Activated CD4-positive, CD25-positive, alpha-beta regulatory T cell (primary cell): Measurements from ENCODE around the gene EPAS1.

Source experiments
- DNase-seq, 4 experiments: peaks; one replicate each; lab custom pipeline; 2025; lab: John Stamatoyannopoulos, UW

The EPAS1 gene

DNA sequence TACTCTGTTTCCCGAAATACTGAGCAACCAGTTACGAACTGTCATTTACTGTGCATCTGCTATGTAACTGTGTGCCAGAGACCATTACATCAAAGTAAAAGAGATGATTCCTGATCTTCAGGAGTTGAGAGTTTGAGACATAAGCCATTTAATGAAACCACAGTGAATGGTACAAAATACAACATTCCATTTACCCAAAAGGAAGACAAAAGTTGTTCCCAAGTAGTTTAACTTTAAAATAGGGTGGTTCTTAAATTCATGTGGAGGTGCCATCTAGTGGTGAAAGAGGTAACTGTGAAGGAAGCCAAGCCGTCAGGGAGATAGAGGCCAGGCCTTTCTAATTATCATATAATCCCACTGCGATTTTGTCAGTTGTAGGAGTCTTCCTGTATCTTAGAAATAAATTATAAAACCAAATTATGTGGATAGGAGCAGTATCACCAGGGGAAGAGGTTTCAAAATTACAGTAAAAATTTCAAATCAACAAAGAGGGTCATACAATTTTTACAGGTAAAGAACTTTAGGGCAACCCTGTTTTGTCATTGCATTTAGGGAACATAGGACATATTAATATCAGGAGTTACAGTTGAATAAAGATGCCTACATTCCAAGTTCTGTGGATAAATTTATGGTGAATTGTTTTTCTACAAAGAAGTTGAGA is 67.7 kb downstream of the EPAS1 start:
- no peak for DNase-seq

DNA sequence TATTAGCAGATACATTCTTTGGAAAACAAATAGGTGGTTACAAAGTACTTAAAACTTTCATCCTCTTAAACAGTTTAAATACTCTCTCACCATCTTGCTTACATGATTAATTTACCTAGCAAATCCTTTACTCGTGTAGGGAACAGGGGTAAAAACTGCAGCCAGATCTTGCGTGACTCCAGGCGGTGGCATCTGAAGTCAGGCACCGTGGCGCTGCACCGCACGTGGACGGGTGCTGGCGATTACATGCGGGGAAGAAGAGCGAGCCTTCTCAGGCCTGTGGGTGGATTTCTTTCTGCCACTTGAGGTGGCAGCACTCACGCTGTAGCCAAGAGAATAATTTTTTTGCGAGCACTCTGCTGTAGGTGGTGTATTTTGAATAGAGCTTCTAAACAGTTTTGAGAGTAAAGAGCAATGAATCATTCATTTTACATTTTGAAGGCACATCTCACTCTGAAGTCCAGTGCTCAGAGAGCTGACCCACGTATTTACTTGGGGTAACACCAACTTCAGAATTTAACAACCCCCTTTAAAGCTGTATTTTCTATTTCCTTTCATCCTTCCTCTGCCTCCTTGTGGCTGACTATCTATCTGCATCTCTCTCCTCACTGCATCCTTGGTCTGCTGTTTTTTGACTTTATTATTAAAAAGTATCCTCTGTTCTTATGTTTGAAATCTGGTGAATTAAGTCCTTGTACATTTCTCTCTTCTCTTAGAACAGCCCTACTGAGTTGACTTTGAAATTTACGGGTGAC is 68.9 kb downstream of the EPAS1 start:
- no peak for DNase-seq

DNA sequence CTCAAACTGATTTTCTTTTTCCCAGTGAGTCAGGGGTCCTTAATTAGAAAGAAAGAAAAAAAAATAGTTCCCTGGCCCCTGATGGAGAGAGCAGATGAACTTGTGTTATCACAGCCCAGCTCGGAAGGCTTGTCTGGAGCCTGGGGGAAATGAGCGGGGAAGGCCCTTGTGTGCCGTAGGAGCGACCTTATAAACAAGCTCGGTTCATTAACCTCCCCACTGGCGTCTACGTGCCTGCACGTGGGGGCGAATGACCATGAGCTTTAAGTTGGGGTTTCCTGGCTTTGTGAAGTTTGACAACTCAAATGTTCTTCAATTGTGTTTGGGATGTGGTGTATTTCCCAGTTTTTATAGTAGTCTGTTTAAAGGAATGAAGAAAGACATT is 69.5 kb downstream of the EPAS1 start:
- DNase-seq = no peak

DNA sequence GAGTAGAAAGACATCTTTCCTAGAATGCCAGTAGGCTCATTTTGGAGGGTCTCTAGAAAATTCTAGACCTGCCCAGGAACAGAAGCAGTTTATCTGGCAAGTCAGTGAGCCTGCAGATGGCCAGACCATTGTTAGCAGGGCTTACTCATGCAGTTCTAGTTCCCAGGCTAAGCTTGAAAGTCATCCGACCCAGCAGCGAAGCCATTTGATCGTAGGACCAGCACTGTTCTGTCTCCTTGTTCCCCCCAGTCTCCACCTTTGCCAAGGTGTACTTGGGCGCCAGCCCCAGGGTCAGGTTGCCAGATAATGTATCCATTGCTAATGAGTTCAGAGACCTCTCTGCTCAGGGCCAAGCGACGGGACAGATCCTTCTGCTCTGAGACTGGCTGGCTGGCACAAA is 70.1 kb downstream of the EPAS1 start:
- DNase-seq = no peak

DNA sequence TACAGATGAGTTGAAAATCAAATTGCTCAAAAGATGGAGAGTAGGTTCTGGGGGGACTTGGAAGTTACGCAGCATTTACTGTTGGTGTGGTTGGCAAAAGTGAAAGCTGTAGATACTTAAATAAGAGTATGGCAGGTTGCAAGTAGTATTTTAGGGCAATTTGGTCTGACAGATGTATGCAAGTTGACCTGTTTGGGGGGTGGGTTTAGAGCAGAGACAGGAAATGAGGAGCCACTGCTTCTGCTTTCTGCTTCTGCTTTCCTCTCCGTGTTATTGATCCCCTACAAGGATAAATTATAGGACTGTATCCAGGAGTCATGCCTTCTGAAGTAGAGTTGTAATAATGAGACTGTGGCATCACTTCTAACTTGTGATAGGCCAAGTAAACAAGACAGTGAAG is 71.2 kb downstream of the EPAS1 start:
- no peak for DNase-seq

DNA sequence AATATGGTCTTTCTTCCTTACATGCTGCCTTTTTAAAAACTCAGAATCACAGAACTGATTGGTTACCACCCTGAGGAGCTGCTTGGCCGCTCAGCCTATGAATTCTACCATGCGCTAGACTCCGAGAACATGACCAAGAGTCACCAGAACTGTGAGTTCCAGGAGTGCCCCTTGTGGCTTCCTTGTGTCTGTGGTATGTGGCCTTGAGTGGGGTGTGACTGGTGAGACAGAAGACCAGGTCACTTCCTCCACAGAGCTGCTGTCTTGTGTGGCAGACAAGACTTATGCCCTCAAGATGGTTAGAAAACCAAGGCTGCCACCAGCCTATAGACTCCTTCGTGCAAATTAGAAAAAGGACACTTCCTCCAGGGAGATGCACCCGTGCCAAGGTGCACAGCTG is 72.6 kb downstream of the EPAS1 start:
- DNase-seq = no peak

DNA sequence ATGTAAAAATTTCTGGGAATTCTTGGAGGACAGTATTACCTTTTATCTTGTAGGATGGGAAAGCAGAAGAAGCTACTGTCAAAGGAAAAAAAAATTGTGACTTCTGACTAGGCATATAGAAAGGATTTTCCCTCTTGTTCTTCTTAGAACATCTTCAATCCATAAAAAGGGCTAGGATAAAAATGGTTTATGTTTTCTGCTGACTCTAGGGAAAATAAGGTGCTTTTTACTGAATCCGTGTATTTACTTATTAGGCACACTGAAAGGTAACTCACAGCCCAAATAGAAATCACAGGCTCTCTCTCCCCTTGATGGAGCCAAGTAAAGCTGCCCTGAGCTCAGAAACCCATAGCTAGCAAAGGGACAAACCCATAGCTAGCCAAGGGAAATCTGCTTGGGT is 74.6 kb downstream of the EPAS1 start:
- no peak for DNase-seq

DNA sequence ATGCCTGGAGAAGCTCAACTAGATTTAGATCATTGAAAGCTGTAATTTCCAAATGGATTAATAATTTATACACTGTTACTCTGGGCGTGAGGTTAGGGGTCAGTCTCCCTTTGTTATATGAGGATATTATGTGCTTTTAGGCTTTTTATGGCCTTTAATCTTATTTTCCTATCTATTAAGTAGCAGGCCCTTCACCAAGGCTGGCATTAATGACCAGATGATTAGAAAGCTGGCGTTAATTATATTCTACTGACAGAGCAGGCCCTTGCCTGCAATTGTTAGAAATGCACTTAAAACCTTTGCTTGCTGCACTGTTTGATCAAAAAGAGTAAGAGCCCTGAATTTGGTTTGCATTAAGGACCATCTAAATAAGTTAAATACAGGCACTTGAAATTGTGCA is 75.3 kb downstream of the EPAS1 start:
- DNase-seq = no peak

DNA sequence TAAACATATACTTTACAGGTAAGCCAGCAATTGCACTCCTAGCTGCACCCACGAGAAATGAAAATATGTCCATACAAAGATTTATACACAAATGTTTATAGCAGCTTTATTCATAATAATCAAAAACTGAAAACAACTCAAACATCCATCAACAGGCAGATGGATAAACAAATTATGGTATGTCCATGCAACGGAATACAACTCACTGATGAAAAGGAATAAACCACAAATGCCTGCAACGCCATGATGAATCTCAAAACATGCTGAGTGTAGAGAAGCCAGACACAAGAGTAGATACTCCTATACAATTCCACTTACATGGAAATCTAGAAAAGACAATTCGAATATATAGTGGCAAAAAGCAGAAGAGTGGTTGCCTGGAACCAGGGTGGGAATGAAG is 76.0 kb downstream of the EPAS1 start:
- no peak for DNase-seq

DNA sequence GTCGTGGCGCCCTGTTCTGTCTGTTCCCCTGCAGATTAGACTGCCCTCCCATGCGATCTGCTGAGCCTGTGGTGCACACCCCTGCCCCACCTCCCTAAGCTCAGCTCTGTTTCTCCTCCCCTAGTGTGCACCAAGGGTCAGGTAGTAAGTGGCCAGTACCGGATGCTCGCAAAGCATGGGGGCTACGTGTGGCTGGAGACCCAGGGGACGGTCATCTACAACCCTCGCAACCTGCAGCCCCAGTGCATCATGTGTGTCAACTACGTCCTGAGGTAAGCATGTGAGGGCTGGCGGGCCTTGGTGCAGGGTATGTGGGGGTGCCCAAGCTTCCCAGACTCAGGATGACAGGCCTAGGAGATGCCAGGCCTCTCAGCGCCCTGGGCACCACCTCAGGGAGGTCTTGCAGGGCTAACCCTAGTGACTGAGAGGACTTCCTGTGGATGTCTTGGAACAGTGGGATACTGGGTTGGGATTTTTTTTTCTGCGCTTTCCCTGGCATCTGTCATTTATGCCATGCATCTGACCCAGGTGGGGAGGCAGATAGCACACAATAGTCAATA is 78.4 kb downstream of the EPAS1 start:
- DNase-seq = no peak

DNA sequence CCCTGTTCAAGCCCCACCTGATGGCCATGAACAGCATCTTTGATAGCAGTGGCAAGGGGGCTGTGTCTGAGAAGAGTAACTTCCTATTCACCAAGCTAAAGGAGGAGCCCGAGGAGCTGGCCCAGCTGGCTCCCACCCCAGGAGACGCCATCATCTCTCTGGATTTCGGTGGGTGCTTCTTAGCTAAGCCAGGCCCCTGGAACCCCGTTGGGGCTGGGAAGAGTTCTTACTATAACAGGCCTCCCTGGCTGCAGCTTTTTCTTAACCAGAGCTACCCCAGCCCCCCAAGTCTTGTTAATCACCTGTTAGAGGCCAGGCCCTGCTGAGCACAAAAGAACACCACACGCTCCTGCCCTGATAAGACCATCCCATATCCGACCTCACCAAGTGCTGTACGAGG is 79.4 kb downstream of the EPAS1 start:
- DNase-seq = no peak

DNA sequence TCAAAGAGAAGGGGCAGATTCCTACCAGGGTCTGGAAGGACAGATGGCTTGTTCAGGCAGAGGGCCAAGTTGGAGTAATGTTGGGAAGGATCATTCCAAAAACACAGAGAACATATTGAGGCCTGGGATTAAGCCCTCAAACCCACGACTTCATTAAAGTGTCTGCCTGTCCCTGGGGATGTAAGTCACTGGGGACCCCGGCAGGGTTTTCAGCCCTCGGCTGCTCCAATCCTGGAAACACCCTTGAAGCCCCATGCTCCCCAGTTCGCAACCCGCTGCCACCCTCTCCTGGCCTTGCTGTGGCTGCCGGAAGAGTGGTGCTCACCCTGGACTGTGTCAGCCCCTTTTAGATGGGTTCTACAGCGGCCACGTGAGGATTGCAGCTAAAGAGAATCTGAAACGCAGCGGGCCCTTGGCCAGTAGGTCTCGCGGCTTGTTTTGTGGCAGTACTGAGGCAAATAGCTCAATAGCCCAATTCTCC is 79.9 kb downstream of the EPAS1 start:
- DNase-seq = no peak

DNA sequence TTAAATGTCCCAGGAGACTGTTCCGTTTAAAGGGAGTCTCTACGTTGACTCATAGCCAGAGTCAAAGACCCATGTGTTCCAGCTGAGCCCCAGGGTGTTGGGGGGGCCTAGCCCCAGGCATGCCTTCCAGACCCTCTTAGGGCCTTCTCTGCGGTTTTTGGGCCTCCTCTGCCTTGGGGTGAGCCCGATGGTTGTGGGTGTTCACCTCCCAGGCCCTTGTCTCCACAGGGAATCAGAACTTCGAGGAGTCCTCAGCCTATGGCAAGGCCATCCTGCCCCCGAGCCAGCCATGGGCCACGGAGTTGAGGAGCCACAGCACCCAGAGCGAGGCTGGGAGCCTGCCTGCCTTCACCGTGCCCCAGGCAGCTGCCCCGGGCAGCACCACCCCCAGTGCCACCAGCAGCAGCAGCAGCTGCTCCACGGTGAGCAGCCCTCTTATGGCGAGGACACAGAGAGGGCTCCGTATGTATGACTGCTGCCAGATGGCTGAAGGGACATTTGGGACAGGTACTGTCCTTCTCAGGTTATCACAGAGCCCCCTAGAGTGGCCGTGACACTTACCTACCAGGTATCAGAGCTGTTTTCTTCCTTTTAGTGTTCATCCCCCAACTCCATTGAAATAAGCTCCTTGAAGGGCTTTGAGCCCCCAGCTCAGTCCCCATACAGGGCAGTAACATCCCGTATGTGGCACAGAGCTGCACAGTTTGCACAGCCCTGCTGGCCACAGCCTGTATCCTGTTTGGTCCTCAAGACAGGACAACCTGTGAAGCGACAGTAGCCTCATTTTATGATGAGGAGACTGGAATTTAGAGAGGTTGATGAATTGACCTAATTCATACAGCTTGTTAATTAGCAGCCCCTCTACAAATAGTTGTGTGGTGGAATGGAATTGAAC is 80.7 kb downstream of the EPAS1 start:
- DNase-seq = no peak

DNA sequence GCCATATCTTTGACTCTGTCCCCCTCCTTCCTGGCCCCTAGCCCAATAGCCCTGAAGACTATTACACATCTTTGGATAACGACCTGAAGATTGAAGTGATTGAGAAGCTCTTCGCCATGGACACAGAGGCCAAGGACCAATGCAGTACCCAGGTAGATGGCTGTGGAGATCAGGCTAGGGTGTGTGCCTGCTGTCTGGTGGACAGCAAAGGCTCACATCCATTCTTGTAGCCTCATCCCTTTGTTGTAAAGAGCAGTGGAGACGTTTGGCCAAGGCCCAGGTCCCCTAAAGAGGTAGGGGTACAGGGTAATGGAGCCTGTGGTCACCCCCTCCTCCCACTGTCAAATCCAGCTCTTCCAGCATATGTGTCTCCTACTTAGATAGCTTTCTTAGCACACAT is 81.4 kb downstream of the EPAS1 start:
- DNase-seq = no peak

DNA sequence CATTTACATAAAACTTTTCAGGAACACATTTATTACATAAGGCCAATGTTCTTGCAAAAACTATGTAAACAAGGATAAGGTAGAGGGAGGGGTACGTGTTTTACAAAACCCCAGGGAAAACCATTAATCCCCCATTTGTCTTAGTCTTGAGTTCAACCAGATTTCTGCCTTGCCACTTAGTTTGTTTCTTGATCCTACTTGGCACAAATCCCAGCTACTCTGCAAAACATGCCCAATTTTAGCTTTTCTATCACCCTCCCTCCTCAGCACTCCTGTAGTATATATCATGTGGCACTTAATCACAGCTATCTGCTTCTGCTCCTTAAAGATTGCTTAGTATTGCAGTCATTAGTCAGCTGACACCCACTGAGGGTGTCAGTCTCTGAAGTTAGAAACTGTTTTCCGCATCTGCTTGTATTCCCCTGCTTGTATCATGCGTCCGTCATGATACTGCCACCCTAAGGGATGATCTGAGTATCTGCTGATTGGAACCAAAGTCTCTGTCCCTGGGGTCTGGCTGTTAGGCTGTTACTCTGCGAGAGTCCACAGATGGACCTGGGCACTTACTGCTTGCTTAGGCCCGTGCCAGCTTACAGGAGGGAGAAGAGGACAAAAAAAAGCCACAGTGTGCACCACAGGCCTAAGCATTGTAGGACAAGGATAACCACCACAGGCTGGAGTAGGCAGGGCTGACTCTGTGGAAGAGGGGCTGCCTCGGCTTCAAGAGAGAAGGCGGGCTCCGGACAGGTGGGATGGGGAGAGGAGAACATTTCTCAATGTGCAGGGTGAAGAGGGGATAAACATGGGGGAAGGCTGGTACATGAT is 82.2 kb downstream of the EPAS1 start:
- no peak for DNase-seq

DNA sequence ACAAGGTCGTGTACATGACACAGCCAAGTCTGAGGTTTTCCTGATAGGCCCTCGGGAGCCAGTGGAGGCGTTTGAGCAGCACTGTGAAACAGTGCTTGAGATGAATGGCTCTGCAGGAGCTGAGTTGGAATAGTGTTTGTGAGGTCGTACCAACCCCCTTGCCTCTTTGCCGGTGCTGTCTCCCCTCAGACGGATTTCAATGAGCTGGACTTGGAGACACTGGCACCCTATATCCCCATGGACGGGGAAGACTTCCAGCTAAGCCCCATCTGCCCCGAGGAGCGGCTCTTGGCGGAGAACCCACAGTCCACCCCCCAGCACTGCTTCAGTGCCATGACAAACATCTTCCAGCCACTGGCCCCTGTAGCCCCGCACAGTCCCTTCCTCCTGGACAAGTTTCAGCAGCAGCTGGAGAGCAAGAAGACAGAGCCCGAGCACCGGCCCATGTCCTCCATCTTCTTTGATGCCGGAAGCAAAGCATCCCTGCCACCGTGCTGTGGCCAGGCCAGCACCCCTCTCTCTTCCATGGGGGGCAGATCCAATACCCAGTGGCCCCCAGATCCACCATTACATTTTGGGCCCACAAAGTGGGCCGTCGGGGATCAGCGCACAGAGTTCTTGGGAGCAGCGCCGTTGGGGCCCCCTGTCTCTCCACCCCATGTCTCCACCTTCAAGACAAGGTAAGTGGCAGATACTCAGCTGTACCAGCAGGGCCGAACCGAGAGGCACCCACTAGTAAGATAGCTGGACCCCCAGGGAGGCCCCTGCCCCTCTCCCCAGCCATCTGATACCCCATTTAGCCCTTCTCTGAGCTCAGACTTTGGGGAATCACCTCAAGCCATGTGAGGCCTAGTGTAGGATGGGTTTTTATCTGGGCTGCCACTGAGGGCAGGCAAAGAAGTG is 83.1 kb downstream of the EPAS1 start:
- no peak for DNase-seq

DNA sequence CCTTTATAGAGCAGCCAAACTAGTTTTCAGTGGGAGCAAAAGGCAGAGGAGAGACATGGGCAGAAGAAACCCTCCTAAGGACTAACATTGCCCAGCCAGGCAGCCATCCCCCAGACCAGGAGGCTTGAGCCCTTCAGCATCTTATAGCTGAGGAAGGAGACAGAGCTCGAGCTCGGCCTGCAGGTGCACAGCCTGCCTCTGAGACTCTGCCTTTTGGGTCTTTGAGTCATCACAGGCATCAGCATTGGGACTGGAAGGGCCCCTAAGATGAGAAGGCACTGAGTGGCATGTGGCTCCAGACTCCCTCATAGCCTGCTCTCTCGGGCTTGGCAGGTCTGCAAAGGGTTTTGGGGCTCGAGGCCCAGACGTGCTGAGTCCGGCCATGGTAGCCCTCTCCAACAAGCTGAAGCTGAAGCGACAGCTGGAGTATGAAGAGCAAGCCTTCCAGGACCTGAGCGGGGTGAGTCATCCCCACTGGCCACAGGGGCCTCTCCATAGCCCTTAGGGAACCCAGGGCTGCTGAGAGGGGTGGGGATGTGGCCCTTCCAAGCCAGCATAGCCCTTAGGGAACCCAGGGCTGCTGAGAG is 84.1 kb downstream of the EPAS1 start:
- DNase-seq = no peak

DNA sequence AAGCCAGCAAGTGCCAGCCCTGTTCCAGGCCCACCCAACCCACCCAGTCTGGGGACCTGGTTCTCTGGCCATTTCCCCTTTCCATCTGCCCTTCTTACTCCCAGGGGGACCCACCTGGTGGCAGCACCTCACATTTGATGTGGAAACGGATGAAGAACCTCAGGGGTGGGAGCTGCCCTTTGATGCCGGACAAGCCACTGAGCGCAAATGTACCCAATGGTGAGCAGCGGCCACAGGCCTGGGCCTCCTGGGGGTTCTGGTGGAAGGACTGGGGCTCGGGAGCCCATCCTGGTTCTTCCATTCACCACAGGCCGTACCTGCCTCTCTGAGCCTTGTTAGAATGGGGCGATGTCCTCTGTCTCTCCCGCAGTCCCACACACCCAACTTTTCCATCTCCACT is 84.7 kb downstream of the EPAS1 start:
- DNase-seq = no peak

DNA sequence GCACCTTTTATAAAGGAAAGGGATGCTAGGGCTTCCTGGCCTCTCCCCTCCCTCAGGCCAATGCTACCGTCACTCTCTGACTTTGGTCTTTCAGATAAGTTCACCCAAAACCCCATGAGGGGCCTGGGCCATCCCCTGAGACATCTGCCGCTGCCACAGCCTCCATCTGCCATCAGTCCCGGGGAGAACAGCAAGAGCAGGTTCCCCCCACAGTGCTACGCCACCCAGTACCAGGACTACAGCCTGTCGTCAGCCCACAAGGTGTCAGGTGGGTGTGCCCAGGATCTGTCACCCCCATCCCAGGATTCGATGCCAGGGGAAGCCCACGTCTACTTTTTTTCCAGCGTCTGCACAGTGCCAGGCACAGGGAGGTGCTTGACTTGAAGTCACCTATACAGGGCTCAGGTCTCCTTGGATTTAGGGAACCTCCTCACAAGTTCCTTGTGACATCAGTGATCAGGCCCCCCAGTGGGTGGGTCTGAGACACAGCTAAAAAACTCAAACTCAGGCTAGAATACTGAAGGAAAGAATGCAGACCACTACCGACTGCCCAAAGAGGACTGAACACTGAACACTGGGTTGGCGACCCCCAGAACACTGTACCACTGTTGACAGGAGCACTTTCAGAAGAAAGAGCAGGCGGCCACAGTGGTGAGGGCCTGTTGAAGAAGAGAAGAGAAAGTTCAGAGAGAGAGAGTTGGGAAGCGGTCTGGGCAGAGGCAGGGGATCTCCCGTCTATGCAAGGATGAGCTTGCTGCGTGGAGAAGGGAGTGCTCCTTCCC is 85.3 kb downstream of the EPAS1 start:
- no peak for DNase-seq

DNA sequence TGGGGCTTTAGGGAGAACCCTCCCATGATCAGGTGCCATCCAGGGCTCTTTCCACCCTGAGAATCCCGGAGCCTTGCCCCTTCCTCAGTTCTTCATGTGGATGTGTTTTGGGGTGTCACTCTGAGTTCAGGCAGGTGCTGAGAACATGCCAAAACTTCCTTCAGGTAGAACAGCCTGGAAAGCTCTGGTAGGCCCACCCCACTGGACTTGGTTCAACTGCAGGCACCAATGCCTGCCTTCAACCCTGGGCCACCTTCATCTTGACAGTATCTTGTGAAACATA is 85.8 kb downstream of the EPAS1 start:
- DNase-seq = no peak
